Stimulated activated CD8-positive, alpha-beta memory T cell treated with anti-CD3 and anti-CD28 coated beads, Interleukin-4, amount 100 ng/mL, for 48 hours (primary cell): Measurements from ENCODE around the gene DCLK1.

Experiments used
- DNase-seq: peaks from one replicate; pipeline ENCODE4 v3.0.0-alpha.2; 2020

Gene DCLK1

GRCh38 chr13:35889560-35889959 is 241.6 kb downstream of the DCLK1 start:
- no peak for DNase-seq

GRCh38 chr13:35888981-35889380 is 242.2 kb downstream of the DCLK1 start:
- DNase-seq = no peak

GRCh38 chr13:35888457-35888883 is 242.7 kb downstream of the DCLK1 start:
- no peak for DNase-seq

GRCh38 chr13:35887115-35887666 is 244.0 kb downstream of the DCLK1 start:
- no peak for DNase-seq

- DNase-seq = no peak
These were observed 244.7 kb downstream of the DCLK1 start for GRCh38 chr13:35886332-35887114.

GRCh38 chr13:35884211-35884760 is 246.9 kb downstream of the DCLK1 start:
- DNase-seq = no peak

- DNase-seq = no peak
These were observed 248.3 kb downstream of the DCLK1 start for GRCh38 chr13:35882722-35883497.

GRCh38 chr13:35881360-35881759 is 249.8 kb downstream of the DCLK1 start:
- no peak for DNase-seq

- DNase-seq = no peak
These were observed 252.1 kb downstream of the DCLK1 start for GRCh38 chr13:35879111-35879510.

- DNase-seq = no peak
These were observed 254.6 kb downstream of the DCLK1 start for GRCh38 chr13:35876601-35877000.

- no peak for DNase-seq
These were observed 256.5 kb downstream of the DCLK1 start for GRCh38 chr13:35874704-35875103.

- no peak for DNase-seq
These were observed 258.8 kb downstream of the DCLK1 start for GRCh38 chr13:35872369-35872768.

GRCh38 chr13:35871561-35871960 is 259.6 kb downstream of the DCLK1 start:
- no peak for DNase-seq

- no peak for DNase-seq
These were observed 264.4 kb downstream of the DCLK1 start for GRCh38 chr13:35866801-35867200.

GRCh38 chr13:35865341-35866240 is 265.6 kb downstream of the DCLK1 start:
- no peak for DNase-seq

GRCh38 chr13:35860661-35861060 is 270.5 kb downstream of the DCLK1 start:
- no peak for DNase-seq

- DNase-seq = no peak
These were observed 271.2 kb downstream of the DCLK1 start for GRCh38 chr13:35859981-35860380.

GRCh38 chr13:35858665-35859064 is 272.5 kb downstream of the DCLK1 start:
- no peak for DNase-seq

GRCh38 chr13:35857769-35858168 is 273.4 kb downstream of the DCLK1 start:
- no peak for DNase-seq

GRCh38 chr13:35856721-35857364 is 274.3 kb downstream of the DCLK1 start:
- no peak for DNase-seq

- no peak for DNase-seq
These were observed 275.1 kb downstream of the DCLK1 start for GRCh38 chr13:35856084-35856483.

- peak; percentile 22 for DNase-seq
These were observed 275.6 kb downstream of the DCLK1 start for GRCh38 chr13:35855531-35856019.
